WTC11 (cell line): Measurements from ENCODE around the gene SPP1.

ENCODE experiments used
- ZNF121 ChIP-seq: sonication (generic); formaldehyde crosslinking; IDR thresholded peaks from 2 replicates; pipeline ENCODE4 v1.8.0; 2023; ENCODE audit warnings: missing genetic modification reagents
- TF ChIP-seq, protein P1 (sequence below): sonication (generic); formaldehyde crosslinking; conservative IDR thresholded peaks from 2 replicates; pipeline ENCODE4 v1.8.1; 2023; ENCODE audit warnings: mild to moderate bottlenecking, low read depth, missing genetic modification reagents, moderate library complexity

DNA sequence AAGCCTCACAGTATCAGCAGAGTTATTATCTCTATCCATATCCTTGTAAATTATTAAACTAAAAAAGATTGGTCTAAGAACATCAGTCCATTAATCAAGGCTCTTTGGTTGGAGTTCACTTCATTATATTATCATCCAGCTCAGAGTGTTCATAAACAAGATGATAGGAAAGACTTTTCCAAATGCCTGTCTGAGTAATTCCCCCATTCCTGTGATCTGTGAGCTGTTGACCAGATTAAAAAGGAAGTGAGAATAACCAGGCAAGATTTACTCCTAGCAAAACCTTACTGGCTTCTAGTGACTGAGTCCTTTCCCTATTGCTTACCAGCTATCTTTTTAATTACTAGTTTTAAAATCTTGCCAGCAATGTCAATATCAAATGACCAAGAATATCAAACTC lies 46.8 kb downstream of the SPP1 start:
- TF ChIP-seq, protein P1, sequence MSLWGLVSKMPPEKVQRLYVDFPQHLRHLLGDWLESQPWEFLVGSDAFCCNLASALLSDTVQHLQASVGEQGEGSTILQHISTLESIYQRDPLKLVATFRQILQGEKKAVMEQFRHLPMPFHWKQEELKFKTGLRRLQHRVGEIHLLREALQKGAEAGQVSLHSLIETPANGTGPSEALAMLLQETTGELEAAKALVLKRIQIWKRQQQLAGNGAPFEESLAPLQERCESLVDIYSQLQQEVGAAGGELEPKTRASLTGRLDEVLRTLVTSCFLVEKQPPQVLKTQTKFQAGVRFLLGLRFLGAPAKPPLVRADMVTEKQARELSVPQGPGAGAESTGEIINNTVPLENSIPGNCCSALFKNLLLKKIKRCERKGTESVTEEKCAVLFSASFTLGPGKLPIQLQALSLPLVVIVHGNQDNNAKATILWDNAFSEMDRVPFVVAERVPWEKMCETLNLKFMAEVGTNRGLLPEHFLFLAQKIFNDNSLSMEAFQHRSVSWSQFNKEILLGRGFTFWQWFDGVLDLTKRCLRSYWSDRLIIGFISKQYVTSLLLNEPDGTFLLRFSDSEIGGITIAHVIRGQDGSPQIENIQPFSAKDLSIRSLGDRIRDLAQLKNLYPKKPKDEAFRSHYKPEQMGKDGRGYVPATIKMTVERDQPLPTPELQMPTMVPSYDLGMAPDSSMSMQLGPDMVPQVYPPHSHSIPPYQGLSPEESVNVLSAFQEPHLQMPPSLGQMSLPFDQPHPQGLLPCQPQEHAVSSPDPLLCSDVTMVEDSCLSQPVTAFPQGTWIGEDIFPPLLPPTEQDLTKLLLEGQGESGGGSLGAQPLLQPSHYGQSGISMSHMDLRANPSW (CRISPR knock-in tag): no peak
- TF ChIP-seq ZNF121 (CRISPR knock-in tag): no peak
